Activated CD8-positive, alpha-beta memory T cell treated with anti-CD3 and anti-CD28 coated beads for 1 hour (primary cell): ENCODE results near the gene TRIOBP.

ENCODE experiments used
- DNase-seq, 2 donors: peaks; one replicate each; pipeline ENCODE4 v3.0.0-alpha.2; 2020; ENCODE audit warnings: low read depth in 1 of 2; ENCODE audit errors: extremely low read depth in 1 of 2

Gene TRIOBP

GRCh38 chr22:37748659-37749058, 51.8 kb downstream of the TRIOBP start:
- no peak for DNase-seq

GRCh38 chr22:37749226-37749625, 52.4 kb downstream of the TRIOBP start:
- no peak for DNase-seq

- no peak for DNase-seq
Measured at GRCh38 chr22:37749831-37750595, 53.2 kb downstream of the TRIOBP start.

- no peak for DNase-seq
Measured at GRCh38 chr22:37750596-37751162, 53.8 kb downstream of the TRIOBP start.

GRCh38 chr22:37751449-37752188, 54.8 kb downstream of the TRIOBP start:
- no peak for DNase-seq

GRCh38 chr22:37752189-37753087, 55.6 kb downstream of the TRIOBP start:
- no peak for DNase-seq

- no peak for DNase-seq
Measured at GRCh38 chr22:37753746-37754145, 56.9 kb downstream of the TRIOBP start.

- DNase-seq, result no peak
Measured at GRCh38 chr22:37757663-37758062, 60.8 kb downstream of the TRIOBP start.

GRCh38 chr22:37758694-37759093, 61.8 kb downstream of the TRIOBP start:
- no peak for DNase-seq

GRCh38 chr22:37759281-37759680, 62.4 kb downstream of the TRIOBP start:
- no peak for DNase-seq

- no peak for DNase-seq
Measured at GRCh38 chr22:37760152-37760551, 63.3 kb downstream of the TRIOBP start.

GRCh38 chr22:37762389-37762836, 65.6 kb downstream of the TRIOBP start:
- DNase-seq, result no peak

- no peak for DNase-seq
Measured at GRCh38 chr22:37763012-37763411, 66.2 kb downstream of the TRIOBP start.

- no peak for DNase-seq
Measured at GRCh38 chr22:37763652-37764051, 66.8 kb downstream of the TRIOBP start.

GRCh38 chr22:37764622-37765021, 67.8 kb downstream of the TRIOBP start:
- no peak for DNase-seq

- no peak for DNase-seq
Measured at GRCh38 chr22:37765498-37765897, 68.7 kb downstream of the TRIOBP start.

GRCh38 chr22:37765953-37766576, 69.2 kb downstream of the TRIOBP start:
- DNase-seq, result no peak

- DNase-seq, result no peak
Measured at GRCh38 chr22:37768273-37768672, 71.4 kb downstream of the TRIOBP start.

- no peak for DNase-seq
Measured at GRCh38 chr22:37769056-37769455, 72.2 kb downstream of the TRIOBP start.

- no peak for DNase-seq
Measured at GRCh38 chr22:37771081-37771480, 74.2 kb downstream of the TRIOBP start.
